ENCODE results near the gene ATF6.

ATF6 gene

GRCh38 chr1:161905269-161905884 is 139.3 kb downstream of the ATF6 start:
- no peak for DNase-seq

- DNase-seq, result no peak
These were observed 141.1 kb downstream of the ATF6 start for GRCh38 chr1:161907265-161907664.

GRCh38 chr1:161908264-161908663 is 142.1 kb downstream of the ATF6 start:
- no peak for DNase-seq

- no peak for DNase-seq
These were observed 144.5 kb downstream of the ATF6 start for GRCh38 chr1:161910604-161911003.

GRCh38 chr1:161913482-161914140 is 147.5 kb downstream of the ATF6 start:
- DNase-seq, result peak; percentile 30

- DNase-seq, result no peak
These were observed 148.5 kb downstream of the ATF6 start for GRCh38 chr1:161914595-161914994.

GRCh38 chr1:161915051-161915503 is 149.0 kb downstream of the ATF6 start:
- no peak for DNase-seq

- no peak for DNase-seq
These were observed 149.9 kb downstream of the ATF6 start for GRCh38 chr1:161915978-161916377.

- DNase-seq, result no peak
These were observed 153.1 kb downstream of the ATF6 start for GRCh38 chr1:161919229-161919628.

GRCh38 chr1:161921491-161921890 is 155.4 kb downstream of the ATF6 start:
- no peak for DNase-seq

- peak; percentile 69 for DNase-seq
These were observed 155.9 kb downstream of the ATF6 start for GRCh38 chr1:161921990-161922389.

- no peak for DNase-seq
These were observed 161.9 kb downstream of the ATF6 start for GRCh38 chr1:161928056-161928455.

- no peak for DNase-seq
These were observed 163.0 kb downstream of the ATF6 start for GRCh38 chr1:161929137-161929536.

GRCh38 chr1:161930064-161930463 is 163.9 kb downstream of the ATF6 start:
- peak; percentile 57 for DNase-seq

- no peak for DNase-seq
These were observed 166.5 kb downstream of the ATF6 start for GRCh38 chr1:161932668-161933067.

GRCh38 chr1:161933592-161934588 is 167.8 kb downstream of the ATF6 start:
- DNase-seq, result peak; percentile 33

GRCh38 chr1:161935264-161935663 is 169.1 kb downstream of the ATF6 start:
- DNase-seq, result no peak

- no peak for DNase-seq
These were observed 170.7 kb downstream of the ATF6 start for GRCh38 chr1:161936786-161937185.

- no peak for DNase-seq
These were observed 174.9 kb downstream of the ATF6 start for GRCh38 chr1:161940866-161941591.

- DNase-seq, result no peak
These were observed 175.8 kb downstream of the ATF6 start for GRCh38 chr1:161941726-161942436.

- DNase-seq, result no peak
These were observed 177.6 kb downstream of the ATF6 start for GRCh38 chr1:161943737-161944136.

GRCh38 chr1:161944381-161944780 is 178.3 kb downstream of the ATF6 start:
- no peak for DNase-seq

All from fibroblast of upper back skin (primary cell).